Coronary artery (tissue), 2 donors: ENCODE data around the gene MAPK10.

ENCODE experiments used
- DNase-seq: peaks from one replicate; pipeline ENCODE4 v3.0.0-alpha.2; 2017; ENCODE audit warnings: low spot score
- H3K27ac ChIP-seq, 2 donors: fragments of 200-600 bp; sonication (generic); one replicate each; pipeline ENCODE4 v1.5.1; 2016 to 2019
- H3K4me3 ChIP-seq: fragments of 200-600 bp; sonication (generic); 2 replicates; pipeline ENCODE4 v1.5.1; 2016; ENCODE audit warnings: mild to moderate bottlenecking, moderate library complexity
- CTCF ChIP-seq: fragments of 200-600 bp; sonication (generic); IDR thresholded peaks from one replicate; pipeline ENCODE4 v1.5.1; 2019; ENCODE audit warnings: antibody characterized with exemption

MAPK10 gene

DNA sequence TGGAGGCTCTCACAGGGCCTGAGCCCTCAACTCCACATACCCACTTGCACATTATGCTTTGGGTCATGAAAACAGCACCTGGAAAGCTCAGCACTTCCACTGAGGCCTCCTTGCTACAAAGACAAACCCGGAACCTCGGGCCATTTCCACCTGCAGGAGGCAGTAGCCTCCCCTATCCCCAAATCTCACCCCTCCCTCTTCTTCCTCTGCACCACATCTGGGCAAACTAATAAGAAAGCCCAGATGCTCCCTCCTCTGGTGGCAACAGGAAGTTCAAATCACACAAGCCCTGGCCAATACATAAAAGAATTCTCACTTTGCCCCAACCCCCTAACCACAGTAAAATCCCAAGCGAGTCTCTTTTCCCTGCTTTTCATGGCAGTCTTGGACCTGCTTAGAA is 136.4 kb downstream of the MAPK10 start:
- no peak overlapping the region for H3K4me3 ChIP-seq
- DNase-seq, result no peak
- no peak overlapping the region for H3K27ac ChIP-seq
- TF ChIP-seq CTCF, result no peak

GRCh38 chr4:86221002-86221401 is 138.9 kb downstream of the MAPK10 start:
- no peak for TF ChIP-seq CTCF
- Histone ChIP-seq H3K27ac (no peak overlapping the region), H3K4me3 (no peak overlapping the region)
- DNase-seq, result no peak

GRCh38 chr4:86220121-86220520 is 139.7 kb downstream of the MAPK10 start:
- no peak for TF ChIP-seq CTCF
- no peak for DNase-seq
- Histone ChIP-seq H3K27ac (no peak overlapping the region), H3K4me3 (no peak overlapping the region)

- no peak for DNase-seq
Measured at GRCh38 chr4:86218746-86219473, 140.9 kb downstream of the MAPK10 start.

DNA sequence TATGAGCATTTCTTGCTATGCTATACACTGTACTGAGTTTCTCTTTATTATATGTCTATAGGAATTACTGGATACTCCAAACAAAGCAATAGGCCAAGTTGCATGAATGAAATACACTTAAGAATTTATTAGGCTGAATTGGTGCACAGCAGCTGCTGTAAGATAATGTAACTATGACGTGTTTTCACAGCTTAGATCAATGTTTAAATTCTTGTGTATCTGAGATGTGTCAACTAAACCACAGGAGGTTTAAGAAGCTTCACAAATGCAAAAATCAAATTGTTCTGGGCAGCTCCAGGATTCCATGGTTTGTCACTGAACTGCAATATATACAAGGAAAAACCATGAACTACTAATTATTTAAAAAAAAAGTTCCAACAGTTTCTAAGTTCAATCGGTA is 156.7 kb downstream of the MAPK10 start:
- TF ChIP-seq CTCF, result no peak
- H3K27ac ChIP-seq, result no peak overlapping the region
- no peak overlapping the region for H3K4me3 ChIP-seq
- no peak for DNase-seq

More at GRCh38 chr4:86218746-86219473, 140.9 kb downstream of the MAPK10 start:
- no peak overlapping the region for H3K27ac ChIP-seq
- no peak overlapping the region for H3K4me3 ChIP-seq
- no peak for TF ChIP-seq CTCF

GRCh38 chr4:86185659-86186058 is 174.2 kb downstream of the MAPK10 start:
- Histone ChIP-seq H3K27ac (no peak overlapping the region), H3K4me3 (no peak overlapping the region)
- TF ChIP-seq CTCF, result no peak
- no peak for DNase-seq

DNA sequence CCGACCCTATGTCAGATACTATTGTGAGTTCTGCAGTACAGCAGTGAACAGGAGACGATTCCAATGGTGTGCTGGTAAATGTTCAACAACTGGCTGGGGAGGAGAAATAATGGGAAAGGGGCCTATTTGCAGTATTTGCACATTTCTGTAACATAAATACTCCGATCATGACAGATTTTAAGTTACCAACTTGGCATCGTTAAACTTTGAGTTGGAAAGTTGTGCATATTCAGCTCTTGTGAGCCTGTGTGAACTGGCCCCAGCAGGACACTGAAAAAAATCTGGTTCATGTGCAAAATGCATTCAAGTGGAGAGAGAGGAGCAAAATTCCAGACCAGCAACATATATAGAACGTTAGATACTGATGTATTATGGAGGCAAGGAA is 175.0 kb downstream of the MAPK10 start:
- no peak overlapping the region for H3K4me3 ChIP-seq
- TF ChIP-seq CTCF, result no peak
- no peak for DNase-seq
- no peak overlapping the region for H3K27ac ChIP-seq
